KMS-11 (cell line): ENCODE measurements around the gene ELMO1.

Experiments
- H2AFZ ChIP-seq: fragments of 200-600 bp; sonication (generic); 2 replicates; pipeline ENCODE4 v1.6.1; 2016; ENCODE audit warnings: antibody characterized with exemption, mixed run types, low read depth
- H3K27ac ChIP-seq: fragments of 200-600 bp; sonication (generic); 2 replicates; pipeline ENCODE4 v1.6.1; 2016; ENCODE audit warnings: mild to moderate bottlenecking, mixed run types
- H3K27me3 ChIP-seq: fragments of 200-600 bp; sonication (generic); 2 replicates; pipeline ENCODE4 v1.6.1; 2017; ENCODE audit warnings: mild to moderate bottlenecking, low read depth, mixed run types, moderate library complexity; ENCODE audit not compliant: insufficient read depth
- H3K36me3 ChIP-seq: fragments of 200-600 bp; sonication (generic); 2 replicates; pipeline ENCODE4 v1.6.1; 2017; ENCODE audit warnings: mild to moderate bottlenecking, mixed run types; ENCODE audit not compliant: insufficient read depth
- H3K4me1 ChIP-seq: fragments of 200-600 bp; sonication (generic); 2 replicates; pipeline ENCODE4 v1.6.1; 2016; ENCODE audit warnings: mild to moderate bottlenecking, low read depth, mixed run types; ENCODE audit not compliant: poor library complexity, severe bottlenecking
- H3K4me2 ChIP-seq: fragments of 200-600 bp; sonication (generic); 2 replicates; pipeline ENCODE4 v1.7.0; 2016; ENCODE audit warnings: mild to moderate bottlenecking, mixed run types
- H3K4me3 ChIP-seq: fragments of 200-600 bp; sonication (generic); IDR thresholded peaks from 2 replicates; pipeline ENCODE4 v1.6.1; 2017; ENCODE audit warnings: low read depth, low read length, mixed read lengths; ENCODE audit not compliant: insufficient read depth
- H3K79me2 ChIP-seq: fragments of 200-600 bp; sonication (generic); 2 replicates; pipeline ENCODE4 v1.6.1; 2016; ENCODE audit warnings: low read depth, mixed run types; ENCODE audit not compliant: insufficient read depth
- H3K9ac ChIP-seq: fragments of 200-600 bp; sonication (generic); 2 replicates; pipeline ENCODE4 v1.6.1; 2016; ENCODE audit warnings: mild to moderate bottlenecking, mixed run types
- H4K20me1 ChIP-seq: fragments of 200-600 bp; sonication (generic); 2 replicates; pipeline ENCODE4 v1.6.1; 2016; ENCODE audit warnings: mild to moderate bottlenecking, mixed run types; ENCODE audit not compliant: insufficient read depth
- CTCF ChIP-seq: fragments of 200-600 bp; sonication (generic); conservative IDR thresholded peaks from 2 replicates; pipeline ENCODE4 v1.6.1; 2017; ENCODE audit warnings: low read depth, mild to moderate bottlenecking, antibody characterized with exemption, low read length, moderate library complexity, mixed read lengths

The ELMO1 gene

GRCh38 chr7:36879021-36879420 is 569.6 kb downstream of the ELMO1 start:
- Histone ChIP-seq H3K27ac (no peak overlapping the region), H3K79me2 (no peaks in the 10 kb centered on the region), H3K4me2 (no peak overlapping the region), H3K4me3 (no peak overlapping the region), H3K4me1 (peaks cover 29% of the 10 kb centered on the region), H3K36me3 (no peaks in the 10 kb centered on the region; the same call in 1 of the 2 replicates), H2AFZ (no peak overlapping the region), H3K9ac (no peak overlapping the region), H3K27me3 (no peaks in the 10 kb centered on the region), H4K20me1 (no peaks in the 10 kb centered on the region)
- no peak for TF ChIP-seq CTCF

- H3K4me1 ChIP-seq: peaks cover 24% of the 10 kb centered on the region
- H3K79me2 ChIP-seq: no peaks in the 10 kb centered on the region
- no peak overlapping the region for H3K4me3 ChIP-seq
- no peak overlapping the region for H3K9ac ChIP-seq
- H3K27me3 ChIP-seq: no peaks in the 10 kb centered on the region
- H3K36me3 ChIP-seq: no peaks in the 10 kb centered on the region; the same call in 1 of the 2 replicates
- TF ChIP-seq CTCF: no peak
- no peak overlapping the region for H2AFZ ChIP-seq
- no peak overlapping the region for H3K4me2 ChIP-seq
- H4K20me1 ChIP-seq: no peaks in the 10 kb centered on the region
- no peak overlapping the region for H3K27ac ChIP-seq
Observed at GRCh38 chr7:36878288-36878687, 570.4 kb downstream of the ELMO1 start.

GRCh38 chr7:36875794-36876193 is 572.9 kb downstream of the ELMO1 start:
- TF ChIP-seq CTCF: no peak
- Histone ChIP-seq H4K20me1 (no peaks in the 10 kb centered on the region), H3K27me3 (no peaks in the 10 kb centered on the region), H3K4me3 (no peak overlapping the region), H3K79me2 (no peaks in the 10 kb centered on the region), H3K4me1 (peaks cover 18% of the 10 kb centered on the region), H2AFZ (no peak overlapping the region), H3K9ac (no peak overlapping the region), H3K27ac (no peak overlapping the region; the same call in 1 of the 2 replicates), H3K36me3 (no peaks in the 10 kb centered on the region; the same call in 1 of the 2 replicates), H3K4me2 (no peak overlapping the region)

- no peaks in the 10 kb centered on the region for H3K79me2 ChIP-seq
- H3K4me1 ChIP-seq: peaks cover 18% of the 10 kb centered on the region
- H2AFZ ChIP-seq: no peak overlapping the region
- no peak for TF ChIP-seq CTCF
- H3K9ac ChIP-seq: no peak overlapping the region
- H3K36me3 ChIP-seq: no peaks in the 10 kb centered on the region; the same call in 1 of the 2 replicates
- H3K4me2 ChIP-seq: no peak overlapping the region
- no peaks in the 10 kb centered on the region for H3K27me3 ChIP-seq
- H4K20me1 ChIP-seq: no peaks in the 10 kb centered on the region
- H3K27ac ChIP-seq: no peak overlapping the region
- no peak overlapping the region for H3K4me3 ChIP-seq
Observed at GRCh38 chr7:36874041-36874440, 574.6 kb downstream of the ELMO1 start.
